ENCODE data around the gene PRAMEF9. TPM values are rescaled to one million over a fixed set of nuclear protein-coding genes. Genes with fewer than 3 reads are reported as not detected.
A peak's percentile ranks its signal among the peaks of the same experiment; 100 is the strongest.
"Not testable (repeated sequence)": the region's sequence is repeated elsewhere in the genome, so short reads cannot be mapped to it uniquely, and the experiment has no call there.

The PRAMEF9 gene
- total and polyA plus RNA-seq, 12 donors = not detected

- H3K27me3 ChIP-seq = peaks cover 0 to 15% (median 4%) of the 10 kb centered on the region in 7 donors
- intact Hi-C loops (cut with DNase I) = no loop called here
- ATAC-seq = peak in 1 of 8 donors; percentile 8
- TF ChIP-seq, protein P1, sequence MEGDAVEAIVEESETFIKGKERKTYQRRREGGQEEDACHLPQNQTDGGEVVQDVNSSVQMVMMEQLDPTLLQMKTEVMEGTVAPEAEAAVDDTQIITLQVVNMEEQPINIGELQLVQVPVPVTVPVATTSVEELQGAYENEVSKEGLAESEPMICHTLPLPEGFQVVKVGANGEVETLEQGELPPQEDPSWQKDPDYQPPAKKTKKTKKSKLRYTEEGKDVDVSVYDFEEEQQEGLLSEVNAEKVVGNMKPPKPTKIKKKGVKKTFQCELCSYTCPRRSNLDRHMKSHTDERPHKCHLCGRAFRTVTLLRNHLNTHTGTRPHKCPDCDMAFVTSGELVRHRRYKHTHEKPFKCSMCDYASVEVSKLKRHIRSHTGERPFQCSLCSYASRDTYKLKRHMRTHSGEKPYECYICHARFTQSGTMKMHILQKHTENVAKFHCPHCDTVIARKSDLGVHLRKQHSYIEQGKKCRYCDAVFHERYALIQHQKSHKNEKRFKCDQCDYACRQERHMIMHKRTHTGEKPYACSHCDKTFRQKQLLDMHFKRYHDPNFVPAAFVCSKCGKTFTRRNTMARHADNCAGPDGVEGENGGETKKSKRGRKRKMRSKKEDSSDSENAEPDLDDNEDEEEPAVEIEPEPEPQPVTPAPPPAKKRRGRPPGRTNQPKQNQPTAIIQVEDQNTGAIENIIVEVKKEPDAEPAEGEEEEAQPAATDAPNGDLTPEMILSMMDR (IDR thresholded peaks at IDR 0.05) = no peak
- no peaks in the 10 kb centered on the region for H3K36me3 ChIP-seq
- DNase-seq = no peak
- WGBS, 2 donors = 73 to 76% methylated on average over 5 of the region's 5 CpGs
- no peak overlapping the region for H3K27ac ChIP-seq
- H3K4me1 ChIP-seq = no peaks in the 10 kb centered on the region
- no peaks in the 10 kb centered on the region for H3K9me3 ChIP-seq
- H3K4me3 ChIP-seq = no peak overlapping the region
Observed at GRCh38 chr1:13224480-13225060, 52.9 kb downstream of the PRAMEF9 start.

DNA sequence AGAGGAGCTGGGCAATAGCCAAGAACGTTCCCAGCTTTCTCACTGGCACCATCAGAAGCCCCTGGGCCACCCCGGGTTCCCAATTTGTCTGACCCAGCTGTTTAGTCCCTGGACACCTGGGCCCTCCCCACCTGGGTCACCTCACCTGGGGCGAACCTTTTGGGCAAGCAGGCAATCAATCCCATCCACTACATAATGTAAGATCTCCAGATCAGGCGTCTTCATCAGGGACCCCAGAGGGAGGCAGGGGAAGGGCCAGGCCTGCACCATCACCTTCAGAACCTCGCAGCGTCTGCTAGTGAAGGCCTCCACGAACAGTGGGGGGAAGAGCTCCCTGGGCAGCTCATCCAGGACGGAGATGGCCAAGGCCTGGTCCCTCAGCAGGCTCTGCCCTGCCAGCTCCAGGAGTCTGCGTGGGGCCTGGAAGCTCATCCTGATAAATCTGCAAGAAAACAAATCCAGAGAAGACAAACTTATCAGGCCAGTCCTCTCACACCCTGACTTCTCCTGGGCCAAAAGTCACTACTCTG is 54.1 kb downstream of the PRAMEF9 start, which contains the start of gene PRAMEF18:
PRAMEF18 (minus strand) TSS at position 480 of the 530 bp plus-strand sequence; CDS start at position 432, 48 bp downstream.
- H3K4me1 ChIP-seq; intact Hi-C loops (cut with DNase I); H3K36me3 ChIP-seq; H3K27ac ChIP-seq; H3K9me3 ChIP-seq; DNase-seq; H3K4me3 ChIP-seq: not testable (repeated sequence)
- H3K27me3 ChIP-seq = peaks cover 0 to 19% (median 4%) of the 10 kb centered on the region in 7 donors
- ATAC-seq = peak in 4 of 8 donors; percentile 10 to 38 (median 18)
- WGBS, 2 donors = 65 to 72% methylated on average over 8 to 9 of the region's 9 CpGs

DNA sequence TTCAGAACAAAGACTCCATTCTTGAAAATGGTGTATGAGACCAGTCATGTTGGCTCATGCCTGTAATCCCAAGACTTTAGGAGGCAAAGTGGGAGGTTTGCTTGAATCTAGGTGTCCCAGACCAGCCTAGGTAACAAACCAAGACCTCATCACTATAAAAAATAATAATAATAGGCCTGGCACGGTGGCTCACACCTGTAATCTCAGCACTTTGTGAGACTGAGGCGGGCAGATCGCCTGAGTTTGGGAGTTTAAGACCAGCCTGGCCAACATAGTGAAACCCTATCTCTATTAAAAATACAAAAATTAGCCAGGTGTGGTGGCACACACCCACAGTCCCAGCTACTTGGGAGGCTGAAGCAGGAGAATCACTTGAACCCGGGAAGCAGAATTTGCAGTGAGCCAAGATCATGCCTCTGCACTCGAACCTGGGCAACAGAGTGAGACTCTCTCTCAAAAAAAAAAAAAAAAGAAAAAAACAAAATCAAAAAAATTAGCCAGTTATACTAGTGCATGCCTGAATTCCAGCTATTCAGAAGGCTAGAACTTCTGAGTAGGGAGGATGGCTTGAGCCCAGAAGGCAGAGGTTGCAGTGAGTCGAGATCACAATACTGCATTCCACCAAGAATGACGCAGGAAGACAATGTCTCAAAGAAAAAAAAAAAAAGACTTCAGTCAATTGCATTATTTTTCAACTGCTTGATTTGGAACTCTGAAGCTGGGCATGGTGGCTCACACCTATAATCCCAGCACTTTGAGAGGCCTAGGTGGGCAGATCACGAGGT is 55.8 kb downstream of the PRAMEF9 start:
- intact Hi-C loops (cut with DNase I); H3K36me3 ChIP-seq; H3K4me3 ChIP-seq; H3K27ac ChIP-seq; H3K9me3 ChIP-seq; ATAC-seq; H3K4me1 ChIP-seq; DNase-seq: not testable (repeated sequence)
- H3K27me3 ChIP-seq = peaks cover 0 to 23% (median 8%) of the 10 kb centered on the region in 7 donors
- 74 to 83% methylated on average over 8 of the region's 8 CpGs for WGBS, 2 donors

DNA sequence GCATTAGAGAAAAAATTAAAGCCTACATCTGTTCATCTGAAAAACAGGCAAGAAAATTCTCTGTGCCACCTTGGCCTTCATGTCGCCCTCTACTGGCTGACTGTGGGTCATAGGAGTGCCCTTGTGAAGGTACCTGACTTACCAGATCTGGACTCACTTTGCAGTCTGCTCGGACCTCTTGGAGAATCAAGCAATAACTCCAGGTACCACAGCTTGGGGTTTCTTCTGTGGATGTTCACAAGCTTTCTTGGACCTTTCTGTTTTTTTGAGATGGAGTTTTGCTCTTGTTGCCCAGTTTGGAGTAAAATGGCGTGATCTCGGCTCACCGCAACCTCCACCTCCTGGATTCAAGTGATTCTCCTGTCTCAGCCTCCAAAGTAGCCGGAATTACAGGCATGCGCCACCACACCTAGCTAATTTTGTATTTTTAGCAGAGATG is 56.7 kb downstream of the PRAMEF9 start:
- H3K36me3 ChIP-seq = no peaks in the 10 kb centered on the region
- H3K4me3 ChIP-seq = no peak overlapping the region
- peaks cover 0 to 30% (median 8%) of the 10 kb centered on the region in 7 donors for H3K27me3 ChIP-seq
- no peak for DNase-seq
- peaks cover 0 to 7% (median 0%) of the 10 kb centered on the region in 11 donors for H3K9me3 ChIP-seq
- intact Hi-C loops (cut with DNase I) = no loop called here
- no peaks in the 10 kb centered on the region for H3K4me1 ChIP-seq
- WGBS, 2 donors = 71 to 72% methylated on average over 7 of the region's 7 CpGs
- TF ChIP-seq, protein P1 (IDR thresholded peaks at IDR 0.05) = peak in 7 of 9 donors; percentile 22 to 63 (median 34)
- no peak for ATAC-seq
- H3K27ac ChIP-seq = no peak overlapping the region

Other genes starting within 250 kb of the PRAMEF9 start
- gene PRAMEF6, start 224.3 kb upstream of the PRAMEF9 start, total RNA-seq = not detected
- not detected for gene PRAMEF6, start 224.3 kb upstream of the PRAMEF9 start, polyA plus RNA-seq
- not detected for gene PRAMEF27, start 115.3 kb upstream of the PRAMEF9 start, total RNA-seq
- gene PRAMEF27, start 115.3 kb upstream of the PRAMEF9 start, polyA plus RNA-seq = not detected
- gene HNRNPCL3, start 111.1 kb upstream of the PRAMEF9 start, total RNA-seq = not detected
- not detected for gene HNRNPCL3, start 111.1 kb upstream of the PRAMEF9 start, polyA plus RNA-seq
- not detected for gene PRAMEF25, start 101.1 kb upstream of the PRAMEF9 start, total RNA-seq
- gene PRAMEF25, start 101.1 kb upstream of the PRAMEF9 start, polyA plus RNA-seq = not detected
- not detected for gene HNRNPCL2, start 55.0 kb upstream of the PRAMEF9 start, total RNA-seq
- gene HNRNPCL2, start 55.0 kb upstream of the PRAMEF9 start, polyA plus RNA-seq = not detected
- not detected for gene PRAMEF26, start 15.8 kb upstream of the PRAMEF9 start, total RNA-seq
- not detected for gene PRAMEF26, start 15.8 kb upstream of the PRAMEF9 start, polyA plus RNA-seq
- not detected for gene HNRNPCL4, start 6.2 kb upstream of the PRAMEF9 start, total RNA-seq
- not detected for gene HNRNPCL4, start 6.2 kb upstream of the PRAMEF9 start, polyA plus RNA-seq
- not detected for gene PRAMEF13, start 29.6 kb downstream of the PRAMEF9 start, total RNA-seq
- gene PRAMEF13, start 29.6 kb downstream of the PRAMEF9 start, polyA plus RNA-seq = not detected
- not detected for gene PRAMEF18, start 54.3 kb downstream of the PRAMEF9 start, total RNA-seq
- gene PRAMEF18, start 54.3 kb downstream of the PRAMEF9 start, polyA plus RNA-seq = not detected
- gene PRAMEF5, start 82.3 kb downstream of the PRAMEF9 start, total RNA-seq = not detected
- not detected for gene PRAMEF5, start 82.3 kb downstream of the PRAMEF9 start, polyA plus RNA-seq
- gene PRAMEF8, start 113.3 kb downstream of the PRAMEF9 start, total RNA-seq = not detected
- not detected for gene PRAMEF8, start 113.3 kb downstream of the PRAMEF9 start, polyA plus RNA-seq
- gene PRAMEF33, start 131.7 kb downstream of the PRAMEF9 start, total RNA-seq = not detected
- not detected for gene PRAMEF33, start 131.7 kb downstream of the PRAMEF9 start, polyA plus RNA-seq
- gene PRAMEF15, start 143.7 kb downstream of the PRAMEF9 start, total RNA-seq = not detected
- gene PRAMEF15, start 143.7 kb downstream of the PRAMEF9 start, polyA plus RNA-seq = not detected
- gene PRAMEF14, start 175.3 kb downstream of the PRAMEF9 start, total RNA-seq = not detected
- not detected for gene PRAMEF14, start 175.3 kb downstream of the PRAMEF9 start, polyA plus RNA-seq
- gene PRAMEF19, start 200.1 kb downstream of the PRAMEF9 start, total RNA-seq = not detected
- gene PRAMEF19, start 200.1 kb downstream of the PRAMEF9 start, polyA plus RNA-seq = not detected
- not detected for gene PRAMEF17, start 217.8 kb downstream of the PRAMEF9 start, total RNA-seq
- gene PRAMEF17, start 217.8 kb downstream of the PRAMEF9 start, polyA plus RNA-seq = not detected
- gene PRAMEF20, start 238.6 kb downstream of the PRAMEF9 start, total RNA-seq = not detected
- not detected for gene PRAMEF20, start 238.6 kb downstream of the PRAMEF9 start, polyA plus RNA-seq